CD14-positive monocyte (primary cell): ENCODE data around the gene LCE1C. TPM values are rescaled to one million over a fixed set of nuclear protein-coding genes. Genes with fewer than 3 reads are reported as not detected.

Source experiments
- DNase-seq, 3 donors: peaks; one replicate each; pipeline ENCODE4 v3.0.0-alpha.2; 2011 to 2022
- H2AFZ ChIP-seq: 2 replicates; pipeline ENCODE4 v1.6.0; 2012; ENCODE audit warnings: mild to moderate bottlenecking, low read depth, low read length, inconsistent platforms; ENCODE audit not compliant: insufficient read depth, poor library complexity, severe bottlenecking
- H3K27ac ChIP-seq, 2 donors: 1 replicate in 1 of 2; 2 replicates in 1 of 2; pipeline ENCODE4 v1.5.1; 2012 to 2013; ENCODE audit warnings: low read length in 2 of 2, control low read depth in 1 of 2, inconsistent platforms in 1 of 2, low read depth in 1 of 2, mild to moderate bottlenecking in 1 of 2
- H3K27me3 ChIP-seq, 2 donors: one replicate each; pipeline versions ENCODE4 v1.6.0 to v1.6.1; 2011 to 2013; ENCODE audit warnings: low read length in 2 of 2; ENCODE audit not compliant: control insufficient read depth in 2 of 2, insufficient read depth in 2 of 2
- H3K36me3 ChIP-seq, 2 donors: replicated peaks in 1 of 2; 1 replicate in 1 of 2; 2 replicates in 1 of 2; pipeline versions ENCODE4 v1.5.1 to v1.6.1; 2012 to 2013; ENCODE audit warnings: low read length in 2 of 2, control low read depth in 1 of 2, inconsistent platforms in 1 of 2, mild to moderate bottlenecking in 1 of 2; ENCODE audit not compliant: insufficient read depth in 2 of 2, control insufficient read depth in 1 of 2
- H3K4me1 ChIP-seq, 2 donors: 1 replicate in 1 of 2; 2 replicates in 1 of 2; pipeline versions ENCODE4 v1.5.1 to v1.6.1; 2012 to 2013; ENCODE audit warnings: low read length in 2 of 2, control low read depth in 1 of 2, inconsistent platforms in 1 of 2, mild to moderate bottlenecking in 1 of 2, moderate library complexity in 1 of 2; ENCODE audit not compliant: insufficient read depth in 2 of 2, control insufficient read depth in 1 of 2
- H3K4me2 ChIP-seq: replicated peaks from 2 replicates; pipeline ENCODE3; 2012; ENCODE audit warnings: low read length, moderate library complexity, mild to moderate bottlenecking; ENCODE audit not compliant: poor library complexity, severe bottlenecking; ENCODE audit errors: extremely low read depth
- H3K4me3 ChIP-seq, 3 experiments: fragments of 200-600 bp in 1 of 3; sonication (generic) in 1 of 3; replicated peaks in 1 of 3; 1 replicate in 2 of 3; 2 replicates in 1 of 3; pipeline ENCODE4 v1.5.1; 2011 to 2013; ENCODE audit warnings: low read length in 3 of 3, mild to moderate bottlenecking in 3 of 3, control low read depth in 2 of 3, low read depth in 2 of 3, inconsistent platforms in 1 of 3, moderate library complexity in 1 of 3
- H3K79me2 ChIP-seq: 2 replicates; pipeline ENCODE4 v1.6.0; 2012; ENCODE audit warnings: mild to moderate bottlenecking, control low read depth, inconsistent platforms, low read length, moderate library complexity; ENCODE audit not compliant: insufficient read depth
- H3K9ac ChIP-seq: 2 replicates; pipeline ENCODE4 v1.6.0; 2017; ENCODE audit warnings: low read length, mild to moderate bottlenecking; ENCODE audit not compliant: insufficient read depth, poor library complexity, severe bottlenecking
- H3K9me3 ChIP-seq, 2 donors: replicated peaks in 1 of 2; 1 replicate in 1 of 2; 2 replicates in 1 of 2; pipeline versions ENCODE4 v1.5.1 to v1.6.1; 2012 to 2013; ENCODE audit warnings: low read length in 2 of 2, control low read depth in 1 of 2; ENCODE audit not compliant: control insufficient read depth in 1 of 2, insufficient read depth in 1 of 2
- H4K20me1 ChIP-seq: 2 replicates; pipeline ENCODE4 v1.6.0; 2012; ENCODE audit warnings: mild to moderate bottlenecking, low read length, control low read depth, moderate library complexity; ENCODE audit not compliant: insufficient read depth
- H3K27ac Mint-ChIP-seq, 7 donors: one replicate each; pipeline ENCODE4 v1.8.0; 2020; ENCODE audit warnings: mild to moderate bottlenecking in 7 of 7, mixed read lengths in 7 of 7, moderate library complexity in 6 of 7, inconsistent platforms in 2 of 7
- H3K27me3 Mint-ChIP-seq, 3 donors: one replicate each; pipeline ENCODE4 v1.8.0; 2021 to 2022; ENCODE audit warnings: low read depth in 3 of 3, mild to moderate bottlenecking in 3 of 3, mixed read lengths in 3 of 3, moderate library complexity in 3 of 3, inconsistent platforms in 1 of 3
- H3K36me3 Mint-ChIP-seq, 2 donors: one replicate each; pipeline ENCODE4 v1.8.0; 2020; ENCODE audit warnings: mixed read lengths in 2 of 2, inconsistent platforms in 1 of 2, mild to moderate bottlenecking in 1 of 2
- H3K4me1 Mint-ChIP-seq: one replicate; pipeline ENCODE4 v1.8.0; 2020; ENCODE audit warnings: mild to moderate bottlenecking, mixed read lengths
- H3K4me3 Mint-ChIP-seq, 2 donors: one replicate each; pipeline ENCODE4 v1.8.0; 2020; ENCODE audit warnings: mild to moderate bottlenecking in 2 of 2, mixed read lengths in 2 of 2, moderate library complexity in 1 of 2
- H3K9me3 Mint-ChIP-seq, 7 donors: one replicate each; pipeline ENCODE4 v1.8.0; 2020 to 2022; ENCODE audit warnings: mixed read lengths in 7 of 7, mild to moderate bottlenecking in 6 of 7, moderate library complexity in 6 of 7, inconsistent platforms in 2 of 7
- CTCF ChIP-seq: fragments of 200-600 bp; IDR thresholded peaks from one replicate; pipeline ENCODE4 v1.8.0; 2022; ENCODE audit warnings: antibody characterized with exemption, mild to moderate bottlenecking
- WGBS: methylation state at CpG from one replicate; pipeline ENCODE4 v1.1.5; 2013; ENCODE audit warnings: missing lambda C conversion rate; ENCODE audit not compliant: insufficient coverage; 5-methylcytosine and 5-hydroxymethylcytosine counted together
- intact Hi-C, 2 donors: fragments of 100-400 bp; cut with micrococcal nuclease; formaldehyde crosslinking; loops; one replicate each; pipeline versions ENCODE4 v1.15.0 to v1.15.1; 2023
- polyA plus RNA-seq, 3 donors: library from polyadenylated mRNA; depleted of rRNA in 1 of 3; unstranded in 2 of 3; stranded (reverse) in 1 of 3; fragments of 300-500 nt in 2 of 3; fragments of >200 nt in 1 of 3; fragmentation: Illumina TruSeq in 2 of 3; gene quantifications; 1 replicate in 2 of 3; 2 replicates in 1 of 3; pipeline ENCODE4 v1.2.3, GENCODE V29; 2012 to 2021

The LCE1C gene
- polyA plus RNA-seq, 3 donors = not detected

- Histone ChIP-seq H2AFZ (no peak overlapping the region), H3K4me3 (no peak overlapping the region), H3K4me2 (no peak overlapping the region), H4K20me1 (no peaks in the 10 kb centered on the region), H3K9ac (no peak overlapping the region), H3K36me3 (no peaks in the 10 kb centered on the region), H3K4me1 (no peaks in the 10 kb centered on the region), H3K79me2 (no peaks in the 10 kb centered on the region), H3K9me3 (no peaks in the 10 kb centered on the region), H3K27me3 (no peaks in the 10 kb centered on the region), H3K27ac (no peak overlapping the region)
- no peak for DNase-seq
- Mint-ChIP-seq H3K4me1 (no peaks in the 10 kb centered on the region), H3K36me3 (no peaks in the 10 kb centered on the region), H3K9me3 (peaks cover 0 to 3% (median 0%) of the 10 kb centered on the region in 7 donors), H3K27me3 (peaks cover 2 to 14% (median 9%) of the 10 kb centered on the region in 3 donors), H3K27ac (no peak overlapping the region), H3K4me3 (no peak overlapping the region)
- 67% methylated on average over 1 of the region's 1 CpG for WGBS
- TF ChIP-seq CTCF = no peak
- intact Hi-C loops = no loop called here
Observed at GRCh38 chr1:152801333-152801732, 5.1 kb downstream of the LCE1C start.

GRCh38 chr1:152796421-152796820, 10.0 kb downstream of the LCE1C start, which contains the start of gene LCE1D:
Gene LCE1D, plus strand, starts transcription at chr1:152796721. Its CDS starts 1,074 bp downstream, at chr1:152797795.
- no peaks in the 10 kb centered on the region for H3K27me3 ChIP-seq
- TF ChIP-seq CTCF = no peak
- H3K27ac ChIP-seq = no peak within 1 kb of the TSS
- no peaks in the 10 kb centered on the region for H3K36me3 ChIP-seq
- H3K9ac ChIP-seq = no peak within 1 kb of the TSS
- Mint-ChIP-seq H3K27me3 (peaks cover 2 to 14% (median 4%) of the 10 kb centered on the region in 3 donors), H3K27ac (no peak within 1 kb of the TSS), H3K4me1 (no peaks in the 10 kb centered on the region), H3K9me3 (peaks cover 0 to 3% (median 0%) of the 10 kb centered on the region in 7 donors), H3K36me3 (no peaks in the 10 kb centered on the region), H3K4me3 (no peak within 1 kb of the TSS)
- no peak within 1 kb of the TSS for H3K4me2 ChIP-seq
- H4K20me1 ChIP-seq = no peaks in the 10 kb centered on the region
- no peaks in the 10 kb centered on the region for H3K4me1 ChIP-seq
- intact Hi-C loops = no loop called here
- H3K4me3 ChIP-seq = no peak within 1 kb of the TSS
- no peaks in the 10 kb centered on the region for H3K79me2 ChIP-seq
- no peak within 1 kb of the TSS for H2AFZ ChIP-seq
- DNase-seq = no peak
- 67% methylated on average over 1 of the region's 3 CpGs for WGBS
- no peaks in the 10 kb centered on the region for H3K9me3 ChIP-seq
